GM12891 (cell line): ENCODE measurements around the gene ZDHHC11B.
"Not testable (repeated sequence)": the region's sequence is repeated elsewhere in the genome, so short reads cannot be mapped to it uniquely, and the experiment has no call there.

Experiments
- PAX5 ChIP-seq: IDR thresholded peaks from 2 replicates; pipeline ENCODE4 v1.6.1; 2011; ENCODE audit warnings: low read length, moderate library complexity, mild to moderate bottlenecking; ENCODE audit not compliant: insufficient read depth, severe bottlenecking
- POLR2A ChIP-seq: IDR thresholded peaks from 2 replicates; pipeline ENCODE4 v1.6.1; 2011; ENCODE audit warnings: low read depth, low read length, control low read depth
- POLR2AphosphoS5 ChIP-seq: IDR thresholded peaks from 2 replicates; pipeline ENCODE4 v1.6.1; 2011; ENCODE audit warnings: low read depth, low read length, control low read depth
- SPI1 ChIP-seq: IDR thresholded peaks from 2 replicates; pipeline ENCODE4 v1.6.1; 2011; ENCODE audit warnings: low read depth, low read length, control low read depth
- TAF1 ChIP-seq: IDR thresholded peaks from 2 replicates; pipeline ENCODE4 v1.6.1; 2011; ENCODE audit warnings: low read depth, low read length, control low read depth

GRCh38 chr5:708374-708773, 76.2 kb downstream of the ZDHHC11B start:
- TF ChIP-seq POLR2A, TAF1, PAX5, SPI1, POLR2AphosphoS5: not testable (repeated sequence)
